ENCODE results near the gene KCTD13.

DNA sequence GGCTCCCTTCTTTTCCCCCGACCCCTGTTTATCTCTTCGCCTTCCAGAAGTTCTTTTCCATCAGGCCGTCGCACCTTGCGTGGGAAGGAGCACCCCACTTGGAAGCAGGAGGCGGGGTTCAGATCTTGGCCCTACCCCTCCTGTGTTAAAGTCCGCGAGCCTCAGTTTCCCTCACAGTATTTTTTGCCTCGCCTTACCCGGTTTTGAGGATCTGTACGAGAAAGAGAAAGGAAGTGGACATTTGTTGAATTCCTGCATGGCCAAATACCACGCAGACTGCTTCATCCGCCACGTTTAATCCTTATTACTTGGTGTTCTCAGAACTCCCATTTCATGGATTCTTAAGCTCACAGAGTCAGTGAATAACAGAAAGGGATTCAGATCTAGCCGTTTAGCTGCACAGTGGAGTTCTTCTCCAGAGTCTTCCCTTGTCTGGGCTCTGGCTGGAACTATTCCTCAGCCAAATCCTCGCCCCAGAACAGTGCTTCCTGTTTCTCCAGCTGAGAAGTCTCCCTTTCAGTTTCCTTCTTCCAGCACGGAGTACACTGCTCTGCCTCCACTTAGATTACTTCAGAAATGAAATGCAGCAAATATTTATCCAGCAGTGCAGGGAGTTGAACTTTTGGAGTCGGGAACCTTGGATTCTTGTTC, 36.4 kb upstream of the KCTD13 start:
- no peak for TF ChIP-seq POLR2A (IDR thresholded peaks at IDR 0.05)
- TF ChIP-seq, protein P1, sequence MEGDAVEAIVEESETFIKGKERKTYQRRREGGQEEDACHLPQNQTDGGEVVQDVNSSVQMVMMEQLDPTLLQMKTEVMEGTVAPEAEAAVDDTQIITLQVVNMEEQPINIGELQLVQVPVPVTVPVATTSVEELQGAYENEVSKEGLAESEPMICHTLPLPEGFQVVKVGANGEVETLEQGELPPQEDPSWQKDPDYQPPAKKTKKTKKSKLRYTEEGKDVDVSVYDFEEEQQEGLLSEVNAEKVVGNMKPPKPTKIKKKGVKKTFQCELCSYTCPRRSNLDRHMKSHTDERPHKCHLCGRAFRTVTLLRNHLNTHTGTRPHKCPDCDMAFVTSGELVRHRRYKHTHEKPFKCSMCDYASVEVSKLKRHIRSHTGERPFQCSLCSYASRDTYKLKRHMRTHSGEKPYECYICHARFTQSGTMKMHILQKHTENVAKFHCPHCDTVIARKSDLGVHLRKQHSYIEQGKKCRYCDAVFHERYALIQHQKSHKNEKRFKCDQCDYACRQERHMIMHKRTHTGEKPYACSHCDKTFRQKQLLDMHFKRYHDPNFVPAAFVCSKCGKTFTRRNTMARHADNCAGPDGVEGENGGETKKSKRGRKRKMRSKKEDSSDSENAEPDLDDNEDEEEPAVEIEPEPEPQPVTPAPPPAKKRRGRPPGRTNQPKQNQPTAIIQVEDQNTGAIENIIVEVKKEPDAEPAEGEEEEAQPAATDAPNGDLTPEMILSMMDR (IDR thresholded peaks at IDR 0.05): no peak
- TF ChIP-seq POLR2AphosphoS5 (IDR thresholded peaks at IDR 0.05): no peak

Measured in breast epithelium (tissue), 3 donors.